Psoas muscle (tissue), 8 donors: ENCODE results near the gene S100A1. TPM values are rescaled to one million over a fixed set of nuclear protein-coding genes. Genes with fewer than 3 reads are reported as not detected.

ENCODE experiments used
- ATAC-seq, 4 donors: fragments of 200-7000 bp; cut with Tn5 transposase; one replicate each; pipeline ENCODE4 v1.9.1; 2020; ENCODE audit warnings: moderate library complexity in 3 of 4, mild to moderate bottlenecking in 2 of 4
- DNase-seq, 2 donors: peaks; one replicate each; pipeline ENCODE4 v3.0.0-alpha.2; 2020
- H3K27ac ChIP-seq: fragments of 200-600 bp; one replicate; pipeline ENCODE4 v1.8.0; 2022
- H3K27me3 ChIP-seq, 3 donors: fragments of 200-600 bp in 1 of 3; one replicate each; pipeline versions ENCODE4 v1.6.1 to v1.8.0; 2013 to 2022; ENCODE audit warnings: low read length in 2 of 3, mild to moderate bottlenecking in 2 of 3, moderate library complexity in 1 of 3; ENCODE audit not compliant: insufficient read depth in 3 of 3
- H3K36me3 ChIP-seq, 2 donors: fragments of 200-600 bp in 1 of 2; one replicate each; pipeline versions ENCODE4 v1.6.1 to v1.8.0; 2013 to 2022; ENCODE audit warnings: low read depth in 1 of 2, mild to moderate bottlenecking in 1 of 2, moderate library complexity in 1 of 2; ENCODE audit not compliant: insufficient read depth in 1 of 2
- H3K4me1 ChIP-seq: fragments of 200-600 bp; one replicate; pipeline ENCODE4 v1.8.0; 2022
- H3K4me3 ChIP-seq: fragments of 200-600 bp; one replicate; pipeline ENCODE4 v1.8.0; 2022; ENCODE audit warnings: mild to moderate bottlenecking
- H3K9me3 ChIP-seq: fragments of 200-600 bp; one replicate; pipeline ENCODE4 v1.8.0; 2022
- WGBS, 3 donors: extraction: QIAGEN DNeasy Blood & Tissue Kit; methylation state at CpG; one replicate each; pipeline versions ENCODE4 v1.1.6 to v1.1.7; 2013; 5-methylcytosine and 5-hydroxymethylcytosine counted together
- intact Hi-C, 2 donors: fragments of 100-400 bp; cut with DNase I; formaldehyde crosslinking; loops; one replicate each; pipeline versions ENCODE4 v1.11.0 to v1.14.2; 2022
- polyA plus RNA-seq, 3 donors: library from polyadenylated mRNA; stranded (reverse); fragments of 200-250 nt; gene quantifications; one replicate each; pipeline ENCODE4 v1.2.3, GENCODE V29; 2013
- total RNA-seq, 4 donors: library from RNA; stranded (reverse); fragmentation: NEBNext Ultra II Directional in 2 of 4; extraction: Animal tissue kit (Norgen Biotek cat#: 25700) in 2 of 4; gene quantifications; one replicate each; pipeline versions ENCODE4 v1.2.1 to v1.2.4, GENCODE V29; 2021 to 2023
- TF ChIP-seq, protein P1 (sequence below): fragments of 200-600 bp; IDR thresholded peaks from one replicate; pipeline ENCODE4 v1.8.0; 2022; ENCODE audit warnings: antibody characterized with exemption
- donor health status: healthy with polysubstance abuse.
- donor health status: DM: no; HTN: no; CAD: no; lungs with moderate emphysema.
- donor health status: Bipolar disorder and iron deficiency.
- donor health status: healthy.
- donor health status: DM: yes; HTN: yes; CAD: no.
- donor health status: DM: no; HTN: no; CAD: no.
- donor health status: DM: no; HTN: no; CAD: no.
- donor health status: DM: yes; HTN: yes; CAD: no.

The S100A1 gene
- total and polyA plus RNA-seq, 7 donors, result 370 to 1,423 (median 1,008) TPM

GRCh38 chr1:153643100-153643499, 14.9 kb downstream of the S100A1 start:
- WGBS, 3 donors, result 88 to 90% (median 88%) methylated on average over 11 of the region's 11 CpGs
- no peak for ATAC-seq
- no peak overlapping the region for H3K4me3 ChIP-seq
- H3K27me3 ChIP-seq, result no peaks in the 10 kb centered on the region
- peak overlapping the region; percentile 100 for H3K27ac ChIP-seq
- no peak for DNase-seq
- H3K9me3 ChIP-seq, result no peaks in the 10 kb centered on the region
- TF ChIP-seq, protein P1, sequence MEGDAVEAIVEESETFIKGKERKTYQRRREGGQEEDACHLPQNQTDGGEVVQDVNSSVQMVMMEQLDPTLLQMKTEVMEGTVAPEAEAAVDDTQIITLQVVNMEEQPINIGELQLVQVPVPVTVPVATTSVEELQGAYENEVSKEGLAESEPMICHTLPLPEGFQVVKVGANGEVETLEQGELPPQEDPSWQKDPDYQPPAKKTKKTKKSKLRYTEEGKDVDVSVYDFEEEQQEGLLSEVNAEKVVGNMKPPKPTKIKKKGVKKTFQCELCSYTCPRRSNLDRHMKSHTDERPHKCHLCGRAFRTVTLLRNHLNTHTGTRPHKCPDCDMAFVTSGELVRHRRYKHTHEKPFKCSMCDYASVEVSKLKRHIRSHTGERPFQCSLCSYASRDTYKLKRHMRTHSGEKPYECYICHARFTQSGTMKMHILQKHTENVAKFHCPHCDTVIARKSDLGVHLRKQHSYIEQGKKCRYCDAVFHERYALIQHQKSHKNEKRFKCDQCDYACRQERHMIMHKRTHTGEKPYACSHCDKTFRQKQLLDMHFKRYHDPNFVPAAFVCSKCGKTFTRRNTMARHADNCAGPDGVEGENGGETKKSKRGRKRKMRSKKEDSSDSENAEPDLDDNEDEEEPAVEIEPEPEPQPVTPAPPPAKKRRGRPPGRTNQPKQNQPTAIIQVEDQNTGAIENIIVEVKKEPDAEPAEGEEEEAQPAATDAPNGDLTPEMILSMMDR, result no peak
- H3K4me1 ChIP-seq, result peaks cover 70% of the 10 kb centered on the region
- intact Hi-C loops, result no loop called here
- H3K36me3 ChIP-seq, result peaks cover 29 to 87% of the 10 kb centered on the region in 2 donors

- Histone ChIP-seq H3K27ac (peak overlapping the region; percentile 100), H3K27me3 (no peaks in the 10 kb centered on the region), H3K9me3 (no peaks in the 10 kb centered on the region), H3K4me3 (no peak overlapping the region), H3K4me1 (peaks cover 68% of the 10 kb centered on the region), H3K36me3 (peaks cover 26 to 80% of the 10 kb centered on the region in 2 donors)
- no peak for ATAC-seq
- DNase-seq, result no peak
- TF ChIP-seq, protein P1, result no peak
- intact Hi-C loops, result no loop called here
These were observed 15.6 kb downstream of the S100A1 start for GRCh38 chr1:153643816-153644215.

GRCh38 chr1:153646672-153647345, 18.6 kb downstream of the S100A1 start:
- WGBS, 3 donors, result 68 to 84% (median 74%) methylated on average over 5 of the region's 5 CpGs
- DNase-seq, result no peak

DNA sequence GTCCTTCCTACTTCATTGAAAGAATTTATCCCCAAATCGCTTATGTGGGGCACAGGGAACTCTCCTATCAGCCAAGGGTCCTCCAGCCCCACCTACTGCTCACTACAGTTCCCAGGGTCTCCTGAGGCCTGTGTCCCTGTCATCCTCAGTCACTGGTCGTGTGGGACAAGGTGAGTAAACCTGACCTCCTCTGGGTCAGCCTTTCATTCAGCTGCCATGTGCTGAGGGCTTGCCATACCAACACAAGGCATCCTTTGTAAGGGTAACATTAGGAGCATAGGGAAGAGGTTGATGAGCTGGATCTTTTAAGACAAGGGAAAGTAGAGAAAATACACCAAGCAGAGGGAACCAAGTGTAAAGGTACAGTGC, 19.1 kb downstream of the S100A1 start:
- 23 to 66% (median 43%) methylated on average over 2 of the region's 2 CpGs for WGBS, 3 donors
- H3K36me3 ChIP-seq, result peaks cover 13 to 45% of the 10 kb centered on the region in 2 donors

More at GRCh38 chr1:153646672-153647345, 18.6 kb downstream of the S100A1 start:
- H3K27ac ChIP-seq, result peak overlapping the region; percentile 43
- intact Hi-C loops, result no loop called here
- ATAC-seq, result peak in 1 of 4 donors; percentile 0
- no peaks in the 10 kb centered on the region for H3K9me3 ChIP-seq
- no peaks in the 10 kb centered on the region for H3K27me3 ChIP-seq
- peaks cover 17 to 50% of the 10 kb centered on the region in 2 donors for H3K36me3 ChIP-seq
- TF ChIP-seq, protein P1, result no peak
- peaks cover 55% of the 10 kb centered on the region for H3K4me1 ChIP-seq
- no peak overlapping the region for H3K4me3 ChIP-seq

More for the DNA sequence above, 19.1 kb downstream of the S100A1 start:
- peak overlapping the region; percentile 43 for H3K27ac ChIP-seq
- no peak overlapping the region for H3K4me3 ChIP-seq
- DNase-seq (no peak), ATAC-seq (peak in 3 of 4 donors; percentile 22 to 32 (median 31))
- TF ChIP-seq, protein P1, result no peak
- no peaks in the 10 kb centered on the region for H3K27me3 ChIP-seq
- intact Hi-C loops, result no loop called here
- no peaks in the 10 kb centered on the region for H3K9me3 ChIP-seq
- peaks cover 50% of the 10 kb centered on the region for H3K4me1 ChIP-seq
